WI38 (cell line): ENCODE measurements around the gene PSMD12.

Experiments
- H3K4me3 ChIP-seq: 2 replicates; pipeline ENCODE4 v1.5.1; 2011; ENCODE audit warnings: low read depth, mild to moderate bottlenecking, control low read depth, low read length
- CTCF ChIP-seq: IDR thresholded peaks from 2 replicates; pipeline ENCODE4 v1.5.1; 2012; ENCODE audit warnings: low read depth, mild to moderate bottlenecking, control low read depth, low read length

The PSMD12 gene

GRCh38 chr17:67365738-67366192, 612 bp downstream of the PSMD12 start:
- peak overlapping the region; percentile 97 for H3K4me3 ChIP-seq
- no peak for TF ChIP-seq CTCF

- no peak for TF ChIP-seq CTCF
- H3K4me3 ChIP-seq: peak overlapping the region; percentile 97
These were observed 1.3 kb downstream of the PSMD12 start for GRCh38 chr17:67364847-67365737.

- no peak for TF ChIP-seq CTCF
- no peak overlapping the region for H3K4me3 ChIP-seq
These were observed 4.2 kb downstream of the PSMD12 start for GRCh38 chr17:67362173-67362572.

- no peak overlapping the region for H3K4me3 ChIP-seq
- TF ChIP-seq CTCF: no peak
These were observed 5.5 kb downstream of the PSMD12 start for GRCh38 chr17:67360880-67361279.

GRCh38 chr17:67359960-67360791, 6.2 kb downstream of the PSMD12 start:
- 0 out of 2 replicates have a peak, but pooled peaks have one; percentile 12 for TF ChIP-seq CTCF

GRCh38 chr17:67358612-67359011, 7.8 kb downstream of the PSMD12 start:
- H3K4me3 ChIP-seq: no peak overlapping the region
- TF ChIP-seq CTCF: no peak

More at GRCh38 chr17:67359960-67360791, 6.2 kb downstream of the PSMD12 start:
- H3K4me3 ChIP-seq: no peak overlapping the region
